ENCODE measurements around the gene SYNDIG1. TPM values are rescaled to one million over a fixed set of nuclear protein-coding genes. Genes with fewer than 3 reads are reported as not detected.

SYNDIG1 gene
- total RNA-seq, 2 experiments from 2014 or later, result not detected

DNA sequence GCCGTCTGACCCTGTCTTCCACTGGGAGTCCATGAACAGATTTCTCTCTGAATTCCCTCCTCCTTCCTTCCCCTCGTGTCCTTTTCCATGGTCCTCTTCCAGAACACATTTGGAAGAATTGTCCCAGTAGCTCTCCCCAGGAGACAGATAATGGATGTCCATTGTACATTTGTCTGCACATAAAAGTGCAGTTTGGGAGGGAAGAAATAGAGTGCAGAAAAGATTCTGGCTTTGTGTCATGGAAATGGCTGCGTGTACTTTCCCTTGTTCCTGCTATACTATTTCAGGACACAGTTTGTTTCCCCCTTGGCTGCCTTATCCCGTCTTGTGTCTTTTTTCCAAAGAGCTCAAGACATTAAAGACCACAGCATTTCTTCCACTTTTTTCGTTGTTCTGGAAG lies 127.6 kb downstream of the SYNDIG1 start:
- Mint-ChIP-seq H3K4me1 (no peaks in the 10 kb centered on the region), H3K9me3 (peaks cover 13% of the 10 kb centered on the region), H3K27me3 (no peaks in the 10 kb centered on the region), H3K27ac (no peak overlapping the region), H3K4me3 (no peak overlapping the region), H3K36me3 (no peaks in the 10 kb centered on the region)
- DNase-seq, result no peak

GRCh38 chr20:24598346-24598745 lies 128.9 kb downstream of the SYNDIG1 start:
- Mint-ChIP-seq H3K4me1 (no peaks in the 10 kb centered on the region), H3K27me3 (peaks cover 3% of the 10 kb centered on the region), H3K36me3 (no peaks in the 10 kb centered on the region), H3K4me3 (no peak overlapping the region), H3K27ac (no peak overlapping the region), H3K9me3 (peaks cover 15% of the 10 kb centered on the region)
- no peak for DNase-seq

- no peaks in the 10 kb centered on the region for H3K36me3 Mint-ChIP-seq
- H3K9me3 Mint-ChIP-seq, result peaks cover 15% of the 10 kb centered on the region
- no peaks in the 10 kb centered on the region for H3K4me1 Mint-ChIP-seq
- H3K4me3 Mint-ChIP-seq, result no peak overlapping the region
- H3K27me3 Mint-ChIP-seq, result peaks cover 9% of the 10 kb centered on the region
- no peak overlapping the region for H3K27ac Mint-ChIP-seq
- DNase-seq, result no peak
Observed at GRCh38 chr20:24598996-24599395, 129.6 kb downstream of the SYNDIG1 start.

DNA sequence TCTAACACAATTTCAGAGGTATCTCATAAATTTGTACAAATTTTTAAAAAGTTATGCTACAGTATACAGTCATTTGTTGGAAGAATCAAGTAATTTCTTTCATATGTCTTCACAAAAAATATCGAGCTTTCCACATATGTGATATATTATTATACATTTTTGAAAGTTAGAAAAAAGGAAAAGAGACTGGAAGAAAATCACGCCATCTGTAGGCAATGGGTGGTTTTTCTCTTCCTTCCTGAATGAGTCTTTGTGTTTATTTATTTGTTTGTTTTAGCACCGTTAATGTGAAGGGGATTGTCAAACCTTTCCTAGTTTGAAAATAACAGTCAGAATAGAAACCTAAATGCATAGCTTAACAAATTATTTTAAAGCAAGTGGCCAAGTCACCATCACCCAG lies 130.6 kb downstream of the SYNDIG1 start:
- H3K27me3 Mint-ChIP-seq, result peaks cover 11% of the 10 kb centered on the region
- no peak for DNase-seq
- H3K27ac Mint-ChIP-seq, result no peak overlapping the region
- H3K4me3 Mint-ChIP-seq, result no peak overlapping the region
- H3K9me3 Mint-ChIP-seq, result peaks cover 15% of the 10 kb centered on the region
- no peaks in the 10 kb centered on the region for H3K4me1 Mint-ChIP-seq
- H3K36me3 Mint-ChIP-seq, result no peaks in the 10 kb centered on the region

- H3K27ac Mint-ChIP-seq, result no peak overlapping the region
- H3K36me3 Mint-ChIP-seq, result no peaks in the 10 kb centered on the region
Observed at GRCh38 chr20:24603454-24603853, 134.0 kb downstream of the SYNDIG1 start.

DNA sequence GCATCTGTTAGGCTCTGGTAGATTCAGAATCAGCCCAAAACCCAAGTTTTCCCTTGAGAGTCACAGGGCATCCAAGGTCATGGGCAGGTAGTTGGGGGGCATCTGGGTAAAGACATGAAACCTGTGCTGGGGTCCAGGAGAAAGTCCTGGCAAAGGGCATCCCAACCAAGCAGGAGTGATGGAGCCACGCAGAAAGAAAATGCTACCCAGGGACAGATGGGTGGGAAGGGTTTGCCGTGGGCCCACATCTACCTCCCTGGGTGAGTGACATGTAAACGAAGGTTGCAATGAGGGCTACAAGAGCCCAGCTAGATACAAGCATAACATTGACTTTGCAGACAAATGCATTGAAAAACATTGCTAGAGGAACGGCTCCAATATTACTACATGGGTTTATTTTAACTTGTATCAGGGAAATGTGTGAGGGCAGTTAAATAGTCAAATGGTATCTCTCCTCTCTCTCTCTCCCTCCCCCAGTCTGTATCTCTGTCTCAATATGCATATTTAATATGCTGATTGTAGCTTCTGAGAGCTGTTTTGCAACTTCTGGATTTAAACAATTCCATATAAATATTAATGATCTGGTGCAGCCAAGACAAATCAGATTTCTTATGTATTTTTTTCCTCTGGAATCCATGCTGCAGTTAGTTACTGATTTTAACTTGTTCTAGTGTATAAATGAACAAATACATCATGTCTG lies 135.7 kb downstream of the SYNDIG1 start:
- Mint-ChIP-seq H3K27ac (no peak overlapping the region), H3K4me3 (no peak overlapping the region), H3K9me3 (peaks cover 12% of the 10 kb centered on the region), H3K4me1 (no peaks in the 10 kb centered on the region), H3K36me3 (no peaks in the 10 kb centered on the region), H3K27me3 (peaks cover 11% of the 10 kb centered on the region)
- no peak for DNase-seq

More at GRCh38 chr20:24603454-24603853, 134.0 kb downstream of the SYNDIG1 start:
- no peak for DNase-seq
- Mint-ChIP-seq H3K4me1 (no peaks in the 10 kb centered on the region), H3K4me3 (no peak overlapping the region), H3K9me3 (peaks cover 15% of the 10 kb centered on the region), H3K27me3 (peaks cover 11% of the 10 kb centered on the region)

- H3K9me3 Mint-ChIP-seq, result peaks cover 12% of the 10 kb centered on the region
- no peak for DNase-seq
- no peaks in the 10 kb centered on the region for H3K4me1 Mint-ChIP-seq
- H3K36me3 Mint-ChIP-seq, result no peaks in the 10 kb centered on the region
- H3K27me3 Mint-ChIP-seq, result peaks cover 11% of the 10 kb centered on the region
- H3K27ac Mint-ChIP-seq, result no peak overlapping the region
- no peak overlapping the region for H3K4me3 Mint-ChIP-seq
Observed at GRCh38 chr20:24605937-24606455, 136.6 kb downstream of the SYNDIG1 start.

DNA sequence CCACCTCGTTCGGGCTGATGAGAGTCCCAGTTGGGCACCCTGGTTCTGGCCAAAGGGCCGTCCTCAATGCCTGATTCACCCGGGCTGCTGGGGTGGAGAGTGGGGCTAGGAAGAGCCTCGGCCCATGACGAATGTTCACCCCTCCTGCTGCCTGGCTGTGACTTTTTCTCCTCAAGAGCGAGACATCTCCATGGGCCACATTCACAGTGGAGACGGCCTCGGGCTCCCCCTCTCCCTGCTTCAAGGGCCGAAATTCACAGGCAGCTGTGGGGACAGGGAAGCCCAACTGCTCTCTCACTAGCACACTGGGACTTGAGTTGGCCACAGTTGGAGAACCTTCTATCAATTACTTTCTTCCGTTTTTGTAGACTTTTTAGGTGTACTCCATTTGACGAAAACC lies 138.0 kb downstream of the SYNDIG1 start:
- Mint-ChIP-seq H3K27ac (no peak overlapping the region), H3K27me3 (peaks cover 11% of the 10 kb centered on the region), H3K4me3 (no peak overlapping the region), H3K9me3 (peaks cover under 1% of the 10 kb centered on the region), H3K4me1 (no peaks in the 10 kb centered on the region), H3K36me3 (no peaks in the 10 kb centered on the region)
- no peak for DNase-seq

GRCh38 chr20:24608926-24609667 lies 139.7 kb downstream of the SYNDIG1 start:
- Mint-ChIP-seq H3K4me3 (no peak overlapping the region), H3K9me3 (no peaks in the 10 kb centered on the region), H3K4me1 (no peaks in the 10 kb centered on the region), H3K27me3 (peaks cover 10% of the 10 kb centered on the region), H3K27ac (no peak overlapping the region), H3K36me3 (no peaks in the 10 kb centered on the region)
- DNase-seq, result no peak

DNA sequence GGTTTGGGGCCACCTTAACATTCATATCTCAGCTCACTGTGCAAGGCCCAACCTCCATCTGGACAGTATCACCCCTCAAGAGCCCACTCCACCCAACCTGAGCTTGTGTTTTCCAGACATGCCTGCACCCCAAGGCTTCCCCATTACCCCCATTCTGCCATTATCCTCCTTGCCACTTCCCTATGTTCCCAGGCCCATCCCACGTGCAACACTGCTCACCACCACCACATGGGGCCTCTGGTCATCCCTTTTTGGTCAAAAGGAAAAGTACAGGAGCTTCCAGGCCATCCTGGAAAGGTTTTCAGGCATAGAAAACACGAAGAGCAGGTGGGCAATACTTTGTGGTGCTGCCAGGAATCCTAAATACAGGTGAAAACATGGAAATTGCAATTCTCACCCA lies 140.3 kb downstream of the SYNDIG1 start:
- Mint-ChIP-seq H3K4me3 (no peak overlapping the region), H3K27ac (no peak overlapping the region), H3K4me1 (no peaks in the 10 kb centered on the region), H3K27me3 (peaks cover 10% of the 10 kb centered on the region), H3K36me3 (no peaks in the 10 kb centered on the region), H3K9me3 (no peaks in the 10 kb centered on the region)
- no peak for DNase-seq

DNA sequence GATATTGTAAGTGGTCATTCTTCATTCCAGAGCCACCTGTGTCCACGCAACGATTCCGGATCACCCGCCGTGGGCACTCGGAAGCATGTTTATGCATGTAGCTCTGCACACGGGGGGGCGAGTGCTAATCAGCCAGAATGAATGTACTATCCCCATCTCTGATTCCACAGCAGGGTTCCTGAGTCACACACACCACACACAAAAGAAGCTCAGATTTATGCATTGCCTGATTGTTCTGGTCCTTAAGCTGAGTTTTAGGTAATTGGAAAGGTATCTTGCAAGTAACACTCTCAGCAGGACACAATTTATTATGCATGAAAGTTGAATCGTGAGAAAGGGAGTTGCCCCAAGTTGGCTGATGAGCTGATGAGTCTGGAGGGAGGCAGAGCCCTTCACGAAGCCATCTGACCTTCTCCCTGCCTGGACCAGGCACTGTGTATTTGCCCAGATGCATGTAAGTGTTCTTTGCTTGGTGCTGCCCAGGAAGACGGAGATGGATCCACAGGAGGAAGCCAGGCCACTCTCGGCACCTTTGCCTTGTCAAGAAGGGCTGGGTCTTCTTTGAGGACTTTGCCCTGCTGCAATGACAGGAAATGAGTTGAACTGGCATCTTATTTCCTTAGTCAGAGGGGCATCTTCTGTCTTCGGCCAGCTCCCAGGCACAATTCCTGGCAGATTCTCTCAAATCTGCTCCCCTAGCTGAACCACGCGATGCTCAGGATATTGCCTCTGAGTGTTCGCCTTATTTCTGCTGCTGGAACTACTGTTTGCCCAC lies 141.1 kb downstream of the SYNDIG1 start:
- H3K4me1 Mint-ChIP-seq, result no peaks in the 10 kb centered on the region
- no peak for DNase-seq
- no peak overlapping the region for H3K4me3 Mint-ChIP-seq
- H3K36me3 Mint-ChIP-seq, result no peaks in the 10 kb centered on the region
- H3K9me3 Mint-ChIP-seq, result no peaks in the 10 kb centered on the region
- peaks cover 10% of the 10 kb centered on the region for H3K27me3 Mint-ChIP-seq
- H3K27ac Mint-ChIP-seq, result no peak overlapping the region

GRCh38 chr20:24611360-24612140 lies 142.1 kb downstream of the SYNDIG1 start:
- no peaks in the 10 kb centered on the region for H3K9me3 Mint-ChIP-seq
- no peak overlapping the region for H3K27ac Mint-ChIP-seq
- no peaks in the 10 kb centered on the region for H3K4me1 Mint-ChIP-seq
- no peak overlapping the region for H3K4me3 Mint-ChIP-seq
- no peak for DNase-seq
- H3K27me3 Mint-ChIP-seq, result peaks cover 10% of the 10 kb centered on the region
- no peaks in the 10 kb centered on the region for H3K36me3 Mint-ChIP-seq

- Mint-ChIP-seq H3K4me1 (no peaks in the 10 kb centered on the region), H3K27ac (no peak overlapping the region), H3K9me3 (no peaks in the 10 kb centered on the region), H3K27me3 (peaks cover 14% of the 10 kb centered on the region), H3K36me3 (no peaks in the 10 kb centered on the region), H3K4me3 (no peak overlapping the region)
- DNase-seq, result no peak
Observed at GRCh38 chr20:24612799-24613775, 143.7 kb downstream of the SYNDIG1 start.

- Mint-ChIP-seq H3K36me3 (no peaks in the 10 kb centered on the region), H3K9me3 (no peaks in the 10 kb centered on the region), H3K27ac (no peak overlapping the region), H3K4me3 (no peak overlapping the region), H3K27me3 (peaks cover 14% of the 10 kb centered on the region), H3K4me1 (no peaks in the 10 kb centered on the region)
- DNase-seq, result no peak
Observed at GRCh38 chr20:24614341-24614740, 144.9 kb downstream of the SYNDIG1 start.

All from activated naive CD8-positive, alpha-beta T cell treated with anti-CD3 and anti-CD28 coated beads for 36 hours (primary cell).